NCI-H2107 treated with DMSO at 0.1 percent for 48 hours (cell line): ENCODE measurements around the gene POLR3A.

ENCODE experiments used
- DNase-seq: peaks from one replicate; lab custom pipeline; 2025; ENCODE audit not compliant: unreplicated experiment; lab: John Stamatoyannopoulos, UW

POLR3A gene

DNA sequence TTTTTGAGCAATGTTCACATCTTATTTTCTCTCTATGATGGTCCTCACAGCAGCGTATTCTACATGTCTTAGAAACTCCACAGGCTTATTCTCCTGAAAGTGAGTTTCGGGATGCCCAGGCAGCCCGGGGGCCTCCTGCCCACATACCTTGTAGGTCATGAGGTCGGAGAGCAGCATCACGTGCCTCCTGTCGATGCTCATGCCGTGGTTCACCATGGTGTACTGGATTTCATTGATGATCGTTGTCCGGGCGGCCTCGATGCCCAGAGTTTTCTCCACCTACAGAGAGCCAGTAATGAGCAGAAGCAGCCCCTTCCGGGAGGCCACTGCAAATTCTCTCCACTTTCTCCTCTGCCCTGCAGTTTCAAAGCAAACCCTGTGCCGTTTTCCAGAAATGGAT is 48.0 kb downstream of the POLR3A start:
- DNase-seq, result no peak

DNA sequence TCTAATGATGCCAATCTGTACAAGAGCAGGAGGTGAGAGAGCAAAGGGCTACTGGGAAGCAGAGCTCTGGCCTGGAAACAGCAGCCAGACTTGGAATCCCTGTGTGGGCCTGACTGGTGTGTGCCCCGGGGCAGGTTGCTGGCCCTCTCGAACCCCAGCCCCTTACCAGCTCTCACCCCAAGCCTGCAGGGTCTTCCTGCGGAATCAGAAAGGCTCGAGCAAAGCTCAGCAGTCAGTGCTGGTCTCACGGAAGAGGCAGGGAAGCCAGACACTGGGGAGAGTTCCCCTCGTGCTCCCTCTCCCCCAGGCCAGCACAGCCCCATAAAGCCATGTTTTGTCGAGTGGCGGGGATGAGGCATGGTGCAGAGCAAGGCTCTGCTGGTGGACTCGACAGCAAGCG is 50.1 kb downstream of the POLR3A start:
- DNase-seq, result no peak

DNA sequence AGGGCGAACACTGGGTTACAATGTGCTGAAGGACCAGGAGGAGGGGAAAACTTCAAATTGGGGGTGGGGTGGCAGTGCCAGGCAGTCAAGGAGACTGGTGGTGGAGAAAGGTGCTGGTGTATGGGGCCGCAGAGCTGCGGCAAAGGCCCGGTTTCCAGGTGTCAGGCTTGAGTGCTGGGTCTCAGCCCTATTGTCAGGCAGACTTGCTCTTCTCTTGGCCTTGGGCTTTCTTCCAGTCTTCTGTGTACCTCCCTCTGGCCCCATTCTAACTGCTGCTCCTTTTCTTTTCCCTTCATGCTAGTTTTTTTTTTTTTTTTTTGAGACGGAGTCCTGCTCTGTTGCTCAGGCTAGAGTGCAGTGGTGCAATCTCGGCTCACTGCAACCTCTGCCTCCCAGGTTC is 51.0 kb downstream of the POLR3A start:
- DNase-seq, result no peak

DNA sequence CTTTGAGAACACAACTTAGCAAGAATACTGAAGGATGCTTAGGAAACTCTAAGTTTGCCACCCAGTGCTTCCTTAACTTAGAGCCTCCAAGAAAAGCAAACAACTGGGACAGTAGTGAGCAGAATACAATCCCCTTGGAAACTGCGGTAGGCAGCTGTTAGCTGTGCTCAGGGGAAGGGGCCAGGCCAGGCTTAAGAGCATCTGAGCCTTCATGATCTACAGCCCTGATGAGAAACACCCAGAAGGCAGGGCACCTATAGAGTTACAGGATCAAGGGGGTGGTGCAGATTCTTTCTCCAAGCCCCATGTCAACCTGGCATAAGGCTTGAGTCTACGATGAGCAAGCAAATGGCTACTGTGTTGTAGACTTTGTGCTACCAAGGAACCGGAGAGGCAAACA is 51.4 kb downstream of the POLR3A start:
- no peak for DNase-seq

DNA sequence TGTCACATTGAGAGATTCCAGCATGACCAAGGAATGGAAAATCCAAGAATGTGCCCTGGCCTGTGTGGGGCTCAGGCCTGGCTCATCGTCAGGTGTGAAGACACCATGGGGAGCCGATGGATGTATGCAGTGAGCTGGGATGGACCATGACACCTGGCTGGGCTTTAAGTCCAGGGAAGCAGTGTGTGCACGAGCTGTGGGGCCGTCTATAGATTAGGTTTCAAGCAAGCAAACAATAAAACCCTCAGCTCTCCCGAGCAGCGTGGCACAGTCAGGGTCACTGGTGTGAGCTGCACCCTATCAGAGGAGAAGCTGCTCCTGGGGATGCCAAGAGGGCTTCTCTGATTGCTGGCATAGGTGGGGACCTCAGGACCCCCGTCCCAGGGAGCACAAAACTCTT is 52.3 kb downstream of the POLR3A start:
- DNase-seq, result no peak

DNA sequence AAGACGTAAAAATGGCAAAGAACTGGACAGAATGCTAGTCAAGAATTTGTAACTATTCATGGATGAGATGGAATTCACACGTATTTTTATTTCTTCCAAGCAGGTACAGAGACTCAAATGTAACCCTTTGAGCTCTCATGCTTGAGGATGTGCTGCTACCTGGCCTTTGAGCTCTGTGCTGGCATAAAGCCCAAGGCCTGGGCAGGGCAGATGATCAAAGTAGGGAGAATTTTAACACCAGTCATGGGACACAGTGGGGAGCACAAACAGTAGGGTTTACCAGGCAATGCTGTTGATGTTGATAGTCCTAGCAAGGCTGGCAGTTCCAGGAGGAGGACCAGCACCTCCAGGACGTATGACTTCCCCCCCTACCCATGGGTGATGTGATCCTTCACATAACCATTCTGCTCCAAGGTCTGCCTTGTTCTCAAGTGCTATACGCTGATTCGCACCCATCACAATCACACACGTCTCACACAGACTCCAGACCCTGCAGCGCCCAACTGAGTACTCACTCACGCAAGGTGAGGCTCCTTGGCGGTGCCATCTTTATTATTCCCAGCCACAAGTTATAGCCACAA is 54.1 kb downstream of the POLR3A start:
- DNase-seq, result no peak

DNA sequence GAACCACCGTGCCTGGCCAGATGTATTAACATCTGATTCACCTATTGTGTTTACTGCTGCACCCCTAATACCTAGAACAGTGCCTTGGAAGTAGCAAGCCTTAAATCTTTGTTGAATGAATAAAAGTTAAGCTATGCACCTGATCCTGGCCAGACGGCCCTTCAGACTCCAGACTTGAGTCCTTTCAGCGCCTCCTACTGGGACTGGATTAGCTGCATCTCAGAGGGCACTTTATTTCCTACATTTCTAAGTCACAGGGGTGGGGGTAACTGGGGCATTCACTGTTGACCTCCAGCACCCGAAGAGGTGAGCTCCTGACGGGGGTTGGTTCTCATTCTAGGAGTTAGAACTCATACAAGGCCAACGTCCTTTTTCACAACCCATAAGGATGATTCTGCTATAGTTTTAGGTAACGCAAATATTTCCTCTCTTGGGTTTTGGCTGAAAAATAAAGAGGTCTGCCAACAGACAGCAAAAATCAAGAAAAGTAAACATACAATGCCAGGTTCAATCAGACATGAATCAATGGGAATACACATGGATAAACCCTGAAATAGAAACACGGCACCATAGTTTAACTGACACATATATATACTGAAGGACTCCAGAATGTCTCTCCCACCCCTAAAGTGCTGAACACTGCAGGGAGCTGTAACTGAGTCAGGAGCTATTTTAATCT is 54.8 kb downstream of the POLR3A start:
- no peak for DNase-seq

DNA sequence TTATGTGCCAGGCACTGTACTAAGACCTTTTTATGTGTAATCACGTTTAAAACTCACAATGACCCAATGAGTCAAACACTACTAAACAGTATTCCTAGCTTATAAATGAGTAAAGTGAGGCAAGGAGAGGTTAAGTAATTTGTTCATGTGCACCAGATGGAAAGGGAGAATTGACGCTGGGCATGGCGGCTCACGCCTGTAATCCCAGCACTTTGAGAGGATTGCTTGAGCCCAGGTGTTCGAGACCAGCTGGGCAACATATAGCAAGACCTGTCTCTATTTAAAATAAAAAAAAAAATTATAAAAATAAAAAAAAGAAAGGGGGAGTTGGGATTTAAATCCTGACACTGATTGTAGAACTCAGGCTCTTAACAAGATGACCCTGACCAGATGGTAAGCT is 56.0 kb downstream of the POLR3A start:
- DNase-seq, result no peak

DNA sequence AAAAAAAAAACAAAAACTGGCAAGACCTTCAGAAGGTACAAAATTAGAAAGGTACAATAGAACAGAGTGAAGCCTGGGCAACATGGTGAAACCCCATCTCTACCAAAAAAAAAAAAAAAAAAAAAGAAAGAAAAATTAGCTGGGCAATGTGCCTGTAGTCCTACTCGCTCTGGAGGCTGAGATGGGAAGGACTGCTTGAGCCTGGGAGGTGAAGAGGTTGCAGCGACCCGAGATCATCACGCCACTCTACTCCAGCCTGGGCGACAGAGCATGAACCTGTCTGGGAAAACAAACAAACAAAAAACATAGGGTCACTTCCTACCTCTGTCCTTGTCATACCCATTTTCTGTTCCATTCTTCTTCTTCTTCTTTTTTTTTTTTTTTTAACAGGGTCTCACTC is 57.2 kb downstream of the POLR3A start:
- no peak for DNase-seq

DNA sequence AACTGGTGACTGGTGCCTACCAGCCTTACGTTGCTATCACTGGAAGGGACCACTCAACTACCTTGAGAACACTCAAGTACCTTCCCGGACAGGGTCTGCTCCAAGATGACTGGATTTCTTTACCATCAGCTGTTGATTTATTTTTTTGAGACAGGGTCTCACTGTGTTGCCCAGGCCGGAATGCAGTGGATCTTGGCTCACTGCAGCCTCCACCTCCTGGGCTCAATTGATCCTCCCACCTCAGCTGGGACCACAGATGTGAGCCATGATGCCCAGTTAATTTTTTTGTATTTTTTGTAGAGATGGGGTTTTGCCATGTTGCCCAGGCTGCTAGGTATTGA is 57.5 kb downstream of the POLR3A start:
- no peak for DNase-seq

DNA sequence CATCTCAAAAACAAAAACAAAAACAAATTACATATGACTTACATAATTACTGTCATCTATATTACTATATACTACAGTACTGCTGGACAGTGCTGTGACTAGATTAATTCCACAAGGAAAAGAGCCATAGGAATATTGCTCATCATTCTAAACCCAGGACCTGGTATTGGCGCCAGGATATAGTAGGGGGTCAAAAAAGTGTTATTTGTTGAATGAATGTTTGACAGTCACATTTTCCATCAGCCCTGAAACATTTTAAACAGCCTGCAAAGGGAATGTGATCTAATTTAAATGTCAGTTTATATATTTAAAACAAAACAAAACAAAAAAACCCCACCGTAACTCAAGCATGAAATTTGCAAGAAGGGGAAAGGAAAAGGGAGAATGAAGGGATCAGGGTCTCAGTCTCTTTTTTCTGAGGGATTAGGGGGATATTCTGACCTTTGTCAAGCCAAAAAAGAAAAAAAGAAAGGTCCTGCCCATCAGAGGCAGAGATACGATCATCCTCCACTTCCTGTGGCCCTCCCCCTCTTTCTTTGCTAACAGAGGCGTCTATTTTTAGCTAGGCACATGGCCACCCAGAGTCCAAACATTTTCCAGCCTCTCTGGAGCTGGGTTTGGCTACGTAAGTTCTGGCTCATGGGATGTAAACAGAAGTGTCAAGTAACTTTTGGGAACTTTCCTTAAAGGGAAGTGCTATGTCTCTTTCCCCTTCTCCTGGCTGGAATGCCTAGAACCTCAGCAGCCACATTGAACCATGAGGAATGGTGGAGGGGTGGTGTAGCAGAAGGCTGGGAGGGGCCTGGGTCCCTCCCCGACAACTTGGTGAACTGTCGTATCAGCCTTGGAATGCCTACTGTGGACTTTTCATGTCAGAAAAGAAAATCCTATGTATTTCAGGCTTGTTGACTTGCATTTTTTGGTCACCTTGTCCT is 58.2 kb downstream of the POLR3A start:
- DNase-seq, result no peak

DNA sequence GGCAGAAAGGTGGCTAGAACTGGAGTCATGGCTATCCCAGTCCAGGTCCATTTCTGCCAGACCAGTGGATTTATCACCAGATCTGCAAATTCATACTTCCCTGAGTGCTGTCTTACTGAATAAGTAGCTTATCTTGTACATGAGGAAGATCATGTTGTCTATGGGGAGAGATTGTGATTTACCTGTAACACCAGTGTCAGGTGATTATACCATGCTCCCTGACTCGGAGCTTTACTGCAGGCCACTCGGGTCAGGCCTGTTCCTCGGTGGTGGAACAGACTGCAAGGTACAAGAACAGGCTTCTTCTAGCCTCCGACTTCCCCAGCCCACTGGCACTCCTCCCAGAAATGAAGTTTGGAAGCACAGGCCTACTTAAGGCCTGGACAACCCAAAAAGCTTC is 60.2 kb downstream of the POLR3A start:
- DNase-seq, result no peak

DNA sequence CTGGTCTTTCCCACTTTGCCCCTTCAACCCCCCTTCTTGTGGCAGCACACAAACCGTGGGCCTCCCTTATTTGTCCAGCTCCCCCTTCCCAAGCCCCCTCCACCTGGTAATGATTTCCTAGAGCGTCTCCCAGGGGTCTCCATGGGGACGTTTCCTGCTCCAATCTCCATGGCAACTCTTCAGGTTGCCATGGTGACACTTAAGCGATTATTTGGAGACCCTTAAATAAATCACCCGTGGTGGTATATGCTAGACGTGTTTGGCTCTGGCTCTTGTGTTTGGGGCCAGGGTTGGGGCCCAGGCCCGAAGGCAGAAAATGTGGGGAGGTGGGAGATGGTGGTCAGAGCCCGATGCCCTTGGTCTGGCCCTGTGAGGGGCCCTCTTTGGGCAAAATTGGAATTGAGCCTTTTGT is 61.7 kb downstream of the POLR3A start:
- DNase-seq, result no peak

DNA sequence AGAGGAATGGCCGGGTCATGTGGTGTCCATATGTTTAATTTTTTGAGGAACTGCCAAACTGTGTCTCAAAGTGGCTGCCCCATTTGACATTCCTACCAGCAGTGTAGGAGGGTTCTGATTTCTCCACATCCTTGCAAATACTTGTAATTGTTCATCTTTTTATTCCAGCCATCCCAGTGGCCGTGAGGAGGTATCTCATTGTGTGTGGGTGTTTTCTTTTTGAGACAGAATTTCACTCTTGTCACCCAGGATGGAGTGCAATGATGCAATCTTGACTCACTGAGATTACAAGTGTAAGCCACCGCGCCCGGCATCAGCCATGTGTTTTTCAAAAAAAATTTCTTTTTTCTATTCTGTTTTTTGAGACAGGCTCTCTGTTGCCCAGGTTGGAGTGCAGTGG is 64.0 kb downstream of the POLR3A start:
- no peak for DNase-seq

DNA sequence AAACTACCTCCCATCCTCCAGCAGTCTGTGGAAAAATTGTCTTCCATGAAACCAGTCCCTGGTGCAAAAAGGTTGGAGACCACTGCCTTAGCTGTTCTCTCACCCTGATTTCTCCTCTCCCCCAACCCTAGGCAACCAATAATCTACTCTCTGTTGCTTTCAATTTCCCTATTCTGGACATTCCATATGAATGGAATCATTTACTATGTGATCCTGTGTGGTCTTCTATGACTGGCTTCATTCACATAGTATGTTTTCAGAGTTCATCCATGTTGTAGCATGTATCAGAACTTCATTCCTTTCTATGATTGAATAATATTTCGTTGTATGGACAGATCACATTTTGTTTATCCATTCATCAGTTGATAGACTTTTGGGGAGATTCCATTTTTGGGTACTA is 64.5 kb downstream of the POLR3A start:
- no peak for DNase-seq

DNA sequence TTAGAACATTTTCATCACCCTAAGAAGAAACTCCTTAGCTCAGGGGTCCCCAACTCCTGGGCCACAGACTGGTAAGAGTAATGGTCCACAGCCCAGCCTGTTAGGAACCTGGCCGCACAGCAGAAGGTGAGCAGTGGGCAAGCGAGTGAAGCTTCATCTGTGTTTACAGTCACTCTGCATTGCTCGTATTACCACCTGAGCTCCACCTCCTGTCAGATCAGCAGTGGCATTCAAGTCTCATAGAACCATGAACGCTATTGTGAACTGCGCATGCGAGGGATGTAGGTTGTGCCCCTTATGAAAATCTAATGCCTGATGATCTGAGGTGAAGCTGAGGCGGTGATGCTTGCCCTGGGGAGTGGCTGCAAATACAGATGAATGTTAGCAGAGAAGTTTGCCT is 65.4 kb downstream of the POLR3A start:
- no peak for DNase-seq

DNA sequence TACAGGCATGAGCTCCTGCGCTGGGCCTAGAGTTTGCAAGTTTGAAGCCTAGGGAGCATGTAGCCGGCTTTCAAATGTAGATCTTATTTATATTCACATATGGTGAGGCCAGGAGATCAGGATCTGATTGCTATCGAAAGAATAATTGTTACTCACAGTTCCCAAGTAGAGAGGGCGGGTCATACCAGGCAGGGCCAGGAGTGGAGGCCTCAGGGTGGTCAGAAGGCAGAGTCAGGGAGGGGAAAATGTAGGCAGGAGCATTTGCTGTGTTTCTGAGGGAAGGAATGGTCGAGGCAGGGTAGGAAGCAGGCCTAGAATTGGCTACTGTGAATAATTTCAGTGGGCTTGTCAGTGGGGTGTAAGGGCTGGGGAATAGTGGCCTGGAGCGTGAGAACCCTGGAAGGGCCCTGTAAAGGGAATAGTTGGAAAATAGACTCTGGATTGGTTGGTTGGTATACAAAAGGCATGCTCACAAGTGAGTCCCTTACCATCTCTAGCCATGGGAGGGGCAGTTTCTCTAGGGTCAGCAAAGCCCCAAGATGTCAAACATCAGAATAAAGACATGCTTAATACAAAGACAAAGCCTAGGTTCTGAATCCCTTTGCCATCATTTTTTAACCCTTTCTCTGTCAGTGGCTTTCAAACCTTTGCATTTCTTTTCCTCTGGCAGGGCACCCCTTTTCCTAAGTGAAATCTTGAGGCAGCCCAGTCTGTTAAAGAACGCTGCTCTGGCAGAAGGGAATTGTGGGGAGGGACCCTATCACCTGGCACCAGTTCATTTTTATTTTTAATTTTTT is 66.8 kb downstream of the POLR3A start:
- no peak for DNase-seq

DNA sequence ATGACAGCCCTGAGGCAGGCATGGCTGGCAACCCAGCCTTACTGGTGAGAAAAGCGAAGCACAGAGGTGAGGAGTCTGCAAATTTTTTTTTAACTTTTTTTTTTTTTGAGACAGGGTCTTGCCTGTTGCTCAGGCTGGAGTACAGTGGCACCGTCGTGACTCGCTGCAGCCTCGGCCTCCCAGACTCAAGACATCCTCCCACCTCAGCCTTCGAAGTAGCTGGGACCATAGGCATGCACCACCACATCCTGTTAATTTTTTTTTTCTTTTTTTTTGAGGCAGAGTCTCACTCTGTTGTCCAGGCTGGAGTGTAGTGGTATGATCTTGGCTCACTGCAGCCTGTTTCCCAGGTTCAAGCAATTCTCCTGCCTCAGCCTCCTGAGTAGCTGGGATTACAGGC is 67.6 kb downstream of the POLR3A start:
- no peak for DNase-seq

DNA sequence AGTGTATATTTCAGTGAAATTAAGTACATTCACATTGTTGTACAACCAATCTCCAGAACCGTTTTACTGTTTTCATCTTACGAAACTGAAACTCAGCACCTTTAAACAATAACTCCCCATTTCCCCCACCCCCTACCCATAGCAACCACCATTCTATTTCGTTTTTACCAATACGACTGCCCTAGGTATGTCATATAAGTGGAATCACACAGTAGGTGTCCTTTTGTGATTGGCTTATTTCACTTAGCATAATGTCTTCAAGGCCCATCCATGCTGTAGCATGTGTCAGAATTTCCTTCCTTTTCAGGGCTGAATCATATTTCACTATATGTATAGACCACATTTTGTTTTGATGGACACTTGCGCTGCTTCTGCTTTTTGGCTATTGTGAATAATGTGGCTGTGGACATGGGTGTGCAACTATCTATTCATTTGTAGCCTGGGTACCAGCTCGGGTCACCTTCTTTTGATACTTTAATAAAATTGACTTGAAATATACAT is 68.4 kb downstream of the POLR3A start:
- DNase-seq, result no peak

DNA sequence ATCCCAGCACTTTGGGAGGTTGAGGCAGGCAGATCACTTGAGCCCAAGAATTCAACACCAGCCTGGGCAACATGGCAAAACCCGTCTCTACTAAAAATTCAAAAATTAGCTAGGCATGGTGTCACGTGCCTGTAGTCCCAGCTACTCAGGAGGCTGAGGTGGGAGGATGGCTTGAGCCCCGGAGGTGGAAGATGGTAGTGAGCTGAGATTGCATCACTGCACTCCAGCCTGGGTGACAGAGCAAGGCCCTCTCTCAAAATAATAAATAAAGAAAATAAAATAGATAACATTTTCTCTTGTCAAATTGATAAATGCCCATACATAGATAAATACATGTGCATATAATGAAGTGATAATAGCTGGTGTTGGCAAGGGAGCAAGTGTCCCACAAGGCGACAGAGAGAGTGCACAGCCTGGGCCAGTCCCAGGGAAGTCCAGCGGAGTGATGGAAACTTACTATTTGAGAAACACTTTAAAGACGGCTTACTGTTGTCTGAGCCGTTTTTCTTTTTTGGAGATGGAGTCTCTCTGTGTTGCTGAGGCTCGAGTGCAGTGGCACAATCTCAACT is 69.3 kb downstream of the POLR3A start:
- no peak for DNase-seq

DNA sequence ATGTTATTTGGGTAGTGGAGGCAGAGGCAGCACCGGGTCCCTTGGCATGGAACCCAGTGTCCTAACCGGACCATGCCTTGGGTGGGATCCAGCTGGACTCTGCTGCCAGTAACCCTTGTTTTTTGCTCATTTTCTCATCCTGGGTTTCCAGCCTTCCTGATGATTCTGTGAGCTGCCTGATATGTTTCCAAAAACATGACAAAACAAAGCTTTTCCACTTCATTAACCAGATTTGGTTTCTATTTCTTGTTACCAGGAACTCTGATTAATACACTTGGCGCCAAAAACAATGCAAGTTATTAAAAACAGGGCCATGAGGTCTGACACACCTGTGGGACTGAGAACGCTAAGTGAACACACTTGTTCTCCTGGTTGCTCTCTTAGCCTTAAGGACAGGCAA is 69.9 kb downstream of the POLR3A start:
- no peak for DNase-seq
